AG09309 (cell line): ENCODE measurements around the gene MITD1.

Experiments
- DNase-seq: peaks from one replicate; pipeline ENCODE4 v3.0.0-alpha.2; 2010; ENCODE audit warnings: low read depth
- H3K4me3 ChIP-seq: 2 replicates; pipeline ENCODE4 v1.5.1; 2011; ENCODE audit warnings: mild to moderate bottlenecking, low read depth, low read length, moderate library complexity; ENCODE audit not compliant: control insufficient read depth
- TF ChIP-seq, protein P1 (sequence below): IDR thresholded peaks from 2 replicates; pipeline ENCODE4 v1.5.1; 2011; ENCODE audit warnings: mild to moderate bottlenecking, low read depth, low read length, inconsistent platforms; ENCODE audit not compliant: insufficient read depth, control insufficient read depth; ENCODE audit errors: missing control alignments

Gene MITD1

DNA sequence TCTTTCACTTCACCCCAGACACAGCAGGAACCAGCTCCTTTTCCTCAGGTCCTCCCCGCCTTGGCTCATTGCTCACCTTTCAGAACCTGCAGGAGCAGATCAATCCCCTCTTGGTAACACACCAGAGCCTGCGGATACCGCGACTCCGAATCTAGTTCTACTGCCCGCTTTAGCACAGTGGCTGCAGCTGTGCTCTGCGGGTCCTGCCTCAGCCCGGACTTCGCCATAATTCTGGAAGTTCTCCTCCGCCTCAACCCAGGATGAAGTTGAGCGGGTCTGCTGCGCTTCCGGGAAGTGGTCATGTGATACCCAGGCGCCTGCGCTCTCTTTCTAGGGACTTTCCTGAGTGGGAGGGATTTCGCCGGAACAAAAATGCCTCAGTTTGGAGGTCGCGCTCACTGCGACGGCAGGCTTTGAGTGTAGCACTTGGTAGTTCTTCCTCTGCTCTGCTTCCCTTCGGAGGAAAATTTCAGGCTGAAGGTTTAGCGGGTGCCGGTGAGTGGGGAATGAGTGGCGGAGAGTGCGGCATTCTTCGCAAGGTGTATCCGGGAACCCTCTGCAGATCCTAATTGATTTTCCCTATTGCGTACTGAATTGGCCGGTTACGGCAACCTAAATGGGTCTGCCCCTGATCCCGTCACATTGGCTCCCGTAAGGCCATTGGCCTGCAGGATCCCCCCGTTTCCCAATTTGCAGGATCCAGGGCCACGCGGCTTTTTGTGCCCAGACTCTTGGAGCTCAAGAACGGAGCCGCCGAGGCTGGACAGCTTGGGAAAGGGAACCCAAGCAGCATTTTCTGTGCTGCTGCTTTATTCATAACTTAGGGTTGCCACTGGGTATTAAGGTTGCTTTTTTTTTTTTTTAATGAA, at the start of gene MITD1, which contains the start of gene MRPL30:
MITD1 (minus strand) TSS at position 304 of the 869 bp plus-strand sequence; CDS start at position 227, 77 bp downstream.
MRPL30 (plus strand) TSS at position 430 of the 869 bp plus-strand sequence. CDS start 5,020 bp downstream, outside the sequence.
- H3K4me3 ChIP-seq: peak within 1 kb of the TSS; percentile 85
- TF ChIP-seq, protein P1, sequence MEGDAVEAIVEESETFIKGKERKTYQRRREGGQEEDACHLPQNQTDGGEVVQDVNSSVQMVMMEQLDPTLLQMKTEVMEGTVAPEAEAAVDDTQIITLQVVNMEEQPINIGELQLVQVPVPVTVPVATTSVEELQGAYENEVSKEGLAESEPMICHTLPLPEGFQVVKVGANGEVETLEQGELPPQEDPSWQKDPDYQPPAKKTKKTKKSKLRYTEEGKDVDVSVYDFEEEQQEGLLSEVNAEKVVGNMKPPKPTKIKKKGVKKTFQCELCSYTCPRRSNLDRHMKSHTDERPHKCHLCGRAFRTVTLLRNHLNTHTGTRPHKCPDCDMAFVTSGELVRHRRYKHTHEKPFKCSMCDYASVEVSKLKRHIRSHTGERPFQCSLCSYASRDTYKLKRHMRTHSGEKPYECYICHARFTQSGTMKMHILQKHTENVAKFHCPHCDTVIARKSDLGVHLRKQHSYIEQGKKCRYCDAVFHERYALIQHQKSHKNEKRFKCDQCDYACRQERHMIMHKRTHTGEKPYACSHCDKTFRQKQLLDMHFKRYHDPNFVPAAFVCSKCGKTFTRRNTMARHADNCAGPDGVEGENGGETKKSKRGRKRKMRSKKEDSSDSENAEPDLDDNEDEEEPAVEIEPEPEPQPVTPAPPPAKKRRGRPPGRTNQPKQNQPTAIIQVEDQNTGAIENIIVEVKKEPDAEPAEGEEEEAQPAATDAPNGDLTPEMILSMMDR: no peak
- peak; percentile 85 for DNase-seq

DNA sequence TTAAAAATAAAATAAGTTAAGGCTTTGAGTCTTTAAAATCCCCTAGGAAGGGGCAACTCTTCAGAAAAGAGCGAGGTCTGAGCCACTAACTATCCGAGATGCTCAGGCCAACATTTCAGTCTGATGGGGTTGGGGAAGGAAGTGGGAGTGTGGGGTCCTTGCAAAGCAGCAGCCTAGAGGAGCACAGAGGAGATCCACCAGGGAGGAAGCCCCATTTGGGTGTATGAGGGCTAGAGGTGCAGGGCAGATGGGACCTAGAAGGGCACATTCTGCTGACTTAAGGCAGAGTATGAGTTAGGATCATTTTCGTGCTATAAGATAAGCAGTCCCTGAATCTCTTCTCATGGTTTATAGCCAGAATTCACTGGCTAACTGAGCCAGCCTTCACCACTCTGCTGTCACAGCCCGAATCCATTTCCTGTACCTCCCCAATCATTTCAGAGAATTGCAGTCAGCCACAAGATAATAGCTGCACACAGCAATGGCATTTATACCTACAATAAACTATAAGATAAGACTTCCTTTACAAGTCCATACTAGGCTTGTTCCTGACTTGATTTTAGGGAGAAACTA, 37.2 kb upstream of the MITD1 start:
- H3K4me3 ChIP-seq: no peak overlapping the region
- TF ChIP-seq, protein P1: no peak
- DNase-seq: no peak

DNA sequence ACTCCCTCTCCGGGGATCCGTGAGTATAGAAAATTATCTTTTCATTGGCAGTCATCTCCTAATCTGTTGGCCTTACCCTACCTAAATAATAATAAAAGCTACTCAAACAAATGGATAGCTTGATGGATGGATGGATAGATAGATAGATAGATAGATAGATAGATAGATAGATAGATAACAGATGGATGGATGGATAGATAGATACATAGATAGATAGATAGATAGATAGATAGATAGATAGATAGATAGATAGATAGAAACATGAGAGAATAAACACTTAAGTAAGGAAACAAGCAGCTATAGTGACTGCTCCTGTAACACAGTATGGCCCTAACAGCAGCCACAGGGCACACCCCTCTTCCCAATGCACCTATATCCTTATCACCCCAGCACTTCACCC, 35.2 kb upstream of the MITD1 start:
- no peak overlapping the region for H3K4me3 ChIP-seq
- DNase-seq: no peak
- TF ChIP-seq, protein P1: no peak

DNA sequence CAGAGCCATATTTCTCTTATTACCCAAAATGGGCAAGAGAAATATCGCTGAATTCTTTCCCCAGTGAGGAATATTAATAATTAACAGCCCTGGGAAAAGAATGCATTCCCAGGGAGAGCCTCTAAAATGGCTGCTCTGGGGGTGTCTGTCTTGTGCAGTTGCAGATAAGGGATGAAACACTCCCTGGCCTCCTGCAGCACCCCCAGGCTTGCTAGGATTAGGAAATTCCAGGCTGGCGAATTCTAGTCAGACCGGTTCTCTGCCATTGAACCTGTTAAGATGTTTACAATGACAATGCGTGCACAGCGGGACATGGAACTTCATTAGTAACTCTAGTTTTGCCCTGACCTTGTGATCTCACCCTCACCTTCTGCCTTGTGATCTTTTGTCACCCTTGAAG, 24.6 kb upstream of the MITD1 start:
- DNase-seq: no peak
- H3K4me3 ChIP-seq: no peak overlapping the region
- TF ChIP-seq, protein P1: no peak

DNA sequence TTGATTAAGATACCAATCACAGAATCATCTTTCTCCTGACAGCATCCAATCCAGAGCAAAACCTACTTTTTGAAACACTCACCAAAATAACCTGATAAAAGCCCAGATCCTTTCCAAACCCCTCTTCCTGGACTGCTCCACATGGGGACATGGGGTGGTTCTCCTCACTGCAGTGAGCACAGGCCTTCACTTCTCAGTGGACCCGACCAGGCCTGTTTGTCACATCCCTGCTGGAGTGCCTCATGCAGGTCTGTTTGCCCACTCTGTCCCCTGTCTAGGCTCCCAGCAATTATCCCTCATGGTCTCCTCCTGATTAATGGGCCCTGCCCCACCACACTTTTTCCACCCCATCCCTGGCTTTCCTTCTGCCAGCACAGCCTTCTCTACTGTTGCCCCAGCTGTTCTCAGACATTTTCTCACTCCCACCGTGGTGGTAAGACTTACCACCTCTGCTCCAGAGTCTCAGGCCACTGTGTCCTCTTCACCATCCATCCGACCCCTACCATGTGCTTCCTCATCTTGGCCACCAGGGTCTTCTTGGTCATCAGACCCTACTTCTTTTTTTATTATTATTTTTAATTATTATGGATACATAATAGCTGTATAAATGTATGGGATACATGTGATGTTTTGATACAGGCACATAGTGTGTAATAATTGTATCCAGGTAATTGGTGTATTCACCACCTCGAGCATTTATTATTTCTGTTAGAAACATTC, 21.3 kb upstream of the MITD1 start:
- DNase-seq: no peak

More for the DNA sequence above, 21.3 kb upstream of the MITD1 start:
- H3K4me3 ChIP-seq: no peak overlapping the region
- TF ChIP-seq, protein P1: peak; percentile 12
